ENCODE results near the gene ANK3. TPM values are rescaled to one million over a fixed set of nuclear protein-coding genes. Genes with fewer than 3 reads are reported as not detected.
A peak's percentile ranks its signal among the peaks of the same experiment; 100 is the strongest.

Gene ANK3
- 260 TPM for total RNA-seq

- no peak for DNase-seq
These were observed at the start of gene ANK3 for GRCh38 chr10:60389413-60390025. Gene ANK3, minus strand, starts transcription at chr10:60389875. Its CDS starts 337 bp downstream, at chr10:60389538.

- DNase-seq = peak; percentile 18
These were observed 44.9 kb upstream of the ANK3 start for GRCh38 chr10:60434418-60435046.

- DNase-seq = no peak
These were observed 44.0 kb upstream of the ANK3 start for GRCh38 chr10:60433684-60434083.

GRCh38 chr10:60430836-60431597, 41.3 kb upstream of the ANK3 start:
- no peak for DNase-seq

GRCh38 chr10:60430017-60430416, 40.3 kb upstream of the ANK3 start:
- no peak for DNase-seq

- no peak for DNase-seq
These were observed 39.6 kb upstream of the ANK3 start for GRCh38 chr10:60429084-60429849.

GRCh38 chr10:60428387-60428737, 38.7 kb upstream of the ANK3 start:
- no peak for DNase-seq

GRCh38 chr10:60427709-60428386, 38.2 kb upstream of the ANK3 start:
- no peak for DNase-seq

GRCh38 chr10:60427148-60427547, 37.5 kb upstream of the ANK3 start:
- DNase-seq = no peak

- no peak for DNase-seq
These were observed 36.8 kb upstream of the ANK3 start for GRCh38 chr10:60426425-60426824.

- no peak for DNase-seq
These were observed 35.9 kb upstream of the ANK3 start for GRCh38 chr10:60425392-60426110.

GRCh38 chr10:60424971-60425370, 35.3 kb upstream of the ANK3 start:
- DNase-seq = no peak

GRCh38 chr10:60423920-60424319, 34.2 kb upstream of the ANK3 start:
- DNase-seq = no peak

- DNase-seq = no peak
These were observed 33.1 kb upstream of the ANK3 start for GRCh38 chr10:60422809-60423208.

- no peak for DNase-seq
These were observed 31.6 kb upstream of the ANK3 start for GRCh38 chr10:60420991-60421894.

- no peak for DNase-seq
These were observed 29.6 kb upstream of the ANK3 start for GRCh38 chr10:60419249-60419648.

- no peak for DNase-seq
These were observed 28.2 kb upstream of the ANK3 start for GRCh38 chr10:60417901-60418300.

GRCh38 chr10:60417024-60417423, 27.3 kb upstream of the ANK3 start:
- DNase-seq = no peak

GRCh38 chr10:60414877-60415585, 25.4 kb upstream of the ANK3 start:
- DNase-seq = no peak

GRCh38 chr10:60414111-60414510, 24.4 kb upstream of the ANK3 start:
- DNase-seq = no peak
